ENCODE results near the gene STARD3.

STARD3 gene

DNA sequence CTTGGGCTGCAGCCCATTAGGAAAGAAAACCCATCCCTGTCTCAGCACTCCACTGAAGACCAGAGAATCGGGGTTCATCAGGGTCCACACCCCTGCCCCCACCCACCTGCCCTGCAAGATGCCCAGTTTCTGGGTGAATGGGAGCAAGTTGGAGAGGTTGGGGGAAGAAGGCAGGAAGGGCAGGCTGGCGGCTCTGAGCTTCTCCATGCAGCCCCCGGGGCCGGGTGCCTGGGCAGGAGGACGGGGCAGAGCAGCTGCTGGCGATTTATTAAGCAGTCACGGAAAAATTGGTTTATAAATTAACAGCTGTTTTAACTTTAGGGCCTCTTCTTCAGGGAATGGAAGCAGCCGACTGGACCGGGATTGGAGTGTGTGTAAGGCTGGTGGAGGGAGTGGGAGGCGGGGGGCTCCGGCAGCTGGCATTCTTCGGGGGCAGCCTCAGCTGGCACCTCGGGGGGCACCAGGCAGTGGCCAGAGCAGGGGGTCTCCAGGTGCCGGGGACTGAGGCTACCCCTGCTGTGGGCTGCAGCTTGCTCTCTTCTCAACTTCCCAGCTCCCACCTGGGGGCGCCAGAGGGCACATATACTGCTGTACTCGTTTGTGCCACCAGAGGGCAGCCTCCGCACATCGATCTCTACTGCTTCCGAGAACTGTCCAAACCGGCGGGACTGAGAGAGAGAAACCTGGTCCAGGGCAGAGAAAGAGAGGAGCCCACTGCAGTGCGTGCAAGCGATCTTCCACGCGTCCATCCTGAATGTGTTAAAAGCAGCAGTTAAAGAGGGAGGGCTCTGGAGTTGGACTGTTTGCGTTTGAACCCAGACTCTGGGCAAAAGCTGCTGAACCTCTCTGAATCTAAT, 15.2 kb upstream of the STARD3 start:
- peak; percentile 86 for DNase-seq

GRCh38 chr17:39622380-39623006, 14.5 kb upstream of the STARD3 start:
- peak; percentile 38 for DNase-seq

GRCh38 chr17:39623356-39623950, 13.5 kb upstream of the STARD3 start:
- DNase-seq, result peak; percentile 87

- DNase-seq, result no peak
Measured at GRCh38 chr17:39624313-39624712, 12.6 kb upstream of the STARD3 start.

GRCh38 chr17:39625198-39625785, 11.7 kb upstream of the STARD3 start:
- DNase-seq, result no peak

DNA sequence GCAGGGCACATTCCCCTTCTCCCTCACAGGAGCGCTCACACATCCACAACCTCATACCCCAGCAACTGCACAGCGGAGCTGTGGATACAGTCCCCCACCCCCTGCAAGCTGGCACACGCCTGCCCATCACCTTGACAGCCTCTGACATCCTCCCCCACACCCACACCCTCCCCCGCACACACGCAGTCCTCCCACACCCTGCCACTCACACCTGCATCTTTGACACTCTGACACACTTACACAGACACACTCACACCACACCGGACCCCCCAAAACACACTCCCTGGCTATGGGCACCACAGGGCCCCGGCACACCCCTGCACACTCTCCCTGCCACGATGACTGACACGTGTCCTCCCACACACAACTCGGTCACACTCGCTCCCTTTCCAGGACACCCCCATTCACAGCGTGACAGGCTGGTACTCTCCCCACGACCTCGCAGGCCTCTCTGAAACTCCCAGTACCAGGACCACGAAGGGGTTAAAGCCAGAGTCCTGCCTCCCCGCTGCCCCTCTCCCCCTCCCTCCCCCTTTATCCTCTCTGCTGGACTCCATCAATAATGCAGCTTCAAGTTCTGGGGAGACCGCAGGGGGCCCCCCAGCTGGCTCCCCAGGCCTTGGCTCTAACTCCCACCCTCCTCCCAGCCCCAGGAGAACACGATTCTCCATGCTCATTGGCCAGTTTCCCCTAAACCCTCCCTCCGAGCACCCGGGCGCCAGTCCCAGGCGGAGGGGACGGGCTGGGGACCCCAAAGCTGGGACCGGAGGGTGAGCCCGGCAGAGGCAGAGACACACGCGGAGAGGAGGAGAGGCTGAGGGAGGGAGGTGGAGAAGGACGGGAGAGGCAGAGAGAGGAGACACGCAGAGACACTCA, 10.5 kb upstream of the STARD3 start, which contains the start of gene PPP1R1B:
Gene PPP1R1B, plus strand, starts transcription at position 782 of the 876 bp plus-strand sequence. CDS start 441 bp downstream, outside the sequence.
- DNase-seq, result no peak

DNA sequence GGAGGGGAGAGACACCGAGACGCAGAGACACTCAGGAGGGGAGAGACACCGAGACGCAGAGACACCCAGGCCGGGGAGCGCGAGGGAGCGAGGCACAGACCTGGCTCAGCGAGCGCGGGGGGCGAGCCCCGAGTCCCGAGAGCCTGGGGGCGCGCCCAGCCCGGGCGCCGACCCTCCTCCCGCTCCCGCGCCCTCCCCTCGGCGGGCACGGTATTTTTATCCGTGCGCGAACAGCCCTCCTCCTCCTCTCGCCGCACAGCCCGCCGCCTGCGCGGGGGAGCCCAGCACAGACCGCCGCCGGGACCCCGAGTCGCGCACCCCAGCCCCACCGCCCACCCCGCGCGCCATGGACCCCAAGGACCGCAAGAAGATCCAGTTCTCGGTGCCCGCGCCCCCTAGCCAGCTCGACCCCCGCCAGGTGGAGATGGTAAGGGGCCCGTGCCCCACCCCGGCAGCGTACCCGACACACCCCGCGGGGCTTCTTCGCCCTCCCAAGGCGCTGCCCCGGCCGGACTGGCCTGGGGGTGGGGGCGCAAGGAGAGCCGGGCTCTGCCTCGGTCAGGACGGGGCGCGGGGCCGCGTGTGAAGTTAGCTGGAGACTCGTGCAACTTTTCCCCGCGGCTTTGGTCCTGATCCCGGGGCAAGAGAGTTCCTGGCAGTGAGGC, 9.8 kb upstream of the STARD3 start:
- no peak for DNase-seq

GRCh38 chr17:39627712-39628516, 9.0 kb upstream of the STARD3 start:
- no peak for DNase-seq

DNA sequence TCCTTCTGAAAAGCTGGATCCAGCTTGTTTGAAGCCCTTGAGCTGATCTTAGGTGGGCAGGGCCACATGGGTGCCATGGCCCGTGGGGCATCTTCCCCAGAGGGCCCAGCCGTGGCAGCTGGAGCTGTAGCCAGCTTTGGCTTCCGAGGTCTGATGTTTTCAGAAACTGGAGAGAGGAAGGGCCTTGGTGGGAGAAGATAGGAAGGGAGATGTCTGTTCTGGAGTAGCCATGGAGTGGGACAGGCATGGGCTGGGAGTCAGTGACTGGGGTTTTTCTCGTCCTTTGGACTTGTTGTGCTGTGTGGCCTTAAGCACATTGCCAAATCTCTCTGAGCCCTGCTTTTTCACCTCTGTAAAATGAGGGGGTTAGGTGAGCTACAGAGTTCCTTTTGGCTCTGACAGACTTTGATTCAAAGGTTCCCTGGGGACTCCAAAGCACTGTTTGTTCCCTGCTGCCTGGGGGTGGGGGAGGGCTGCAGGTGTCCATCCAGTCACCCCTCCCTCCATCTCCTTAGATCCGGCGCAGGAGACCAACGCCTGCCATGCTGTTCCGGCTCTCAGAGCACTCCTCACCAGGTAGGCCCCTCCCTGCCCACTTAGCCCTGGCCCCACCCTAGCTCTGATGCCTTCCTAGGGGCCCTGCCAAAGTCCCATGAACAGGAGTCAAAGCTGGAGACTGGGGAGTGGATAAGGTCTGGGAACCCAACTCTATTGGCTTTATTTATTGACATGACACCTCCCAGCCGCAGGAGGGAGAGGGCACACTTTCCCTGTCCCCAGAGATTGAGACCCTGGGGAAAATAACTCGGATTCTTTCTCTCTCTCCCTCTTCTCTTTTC, 8.1 kb upstream of the STARD3 start:
- no peak for DNase-seq

DNA sequence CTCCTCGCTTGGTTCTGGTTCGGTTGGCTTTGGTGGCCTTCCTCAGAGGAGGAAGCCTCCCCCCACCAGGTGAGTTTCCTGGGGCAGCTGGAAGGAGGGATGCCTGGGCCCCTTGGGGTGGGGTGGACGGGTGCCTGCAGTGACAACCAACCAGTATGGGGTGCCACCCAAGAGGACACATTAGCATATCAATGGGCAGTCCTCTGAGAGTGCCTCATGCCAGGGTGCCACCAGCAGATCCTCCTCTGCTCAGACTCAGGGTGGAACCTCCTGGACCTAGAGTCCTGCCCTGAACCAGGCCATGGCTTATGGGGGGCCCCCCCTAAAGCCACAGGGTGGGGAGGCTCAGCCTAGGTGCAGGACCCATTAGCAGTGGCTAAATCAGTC, 7.5 kb upstream of the STARD3 start:
- no peak for DNase-seq

DNA sequence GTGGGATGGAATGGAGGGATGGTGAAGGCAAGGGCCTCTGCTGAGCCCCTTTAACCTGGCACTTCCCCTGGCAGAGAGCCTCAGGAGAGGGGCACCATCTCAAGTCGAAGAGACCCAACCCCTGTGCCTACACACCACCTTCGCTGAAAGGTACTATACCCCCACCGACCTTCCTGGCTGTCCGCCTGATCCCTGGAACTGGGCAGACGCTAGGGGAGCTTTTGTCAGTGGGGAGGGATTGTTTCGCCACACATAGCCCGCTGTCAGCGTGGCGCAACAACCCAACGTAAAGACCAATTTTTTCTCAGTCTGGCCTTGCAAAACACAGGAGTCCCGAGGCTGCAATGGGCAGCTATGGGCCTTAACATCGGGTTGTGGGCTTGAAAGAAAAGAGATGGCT, 7.0 kb upstream of the STARD3 start:
- no peak for DNase-seq

GRCh38 chr17:39631403-39631802, 5.5 kb upstream of the STARD3 start:
- no peak for DNase-seq

- DNase-seq, result no peak
Measured at GRCh38 chr17:39632153-39632941, 4.6 kb upstream of the STARD3 start.

GRCh38 chr17:39633570-39634183, 3.3 kb upstream of the STARD3 start:
- no peak for DNase-seq

DNA sequence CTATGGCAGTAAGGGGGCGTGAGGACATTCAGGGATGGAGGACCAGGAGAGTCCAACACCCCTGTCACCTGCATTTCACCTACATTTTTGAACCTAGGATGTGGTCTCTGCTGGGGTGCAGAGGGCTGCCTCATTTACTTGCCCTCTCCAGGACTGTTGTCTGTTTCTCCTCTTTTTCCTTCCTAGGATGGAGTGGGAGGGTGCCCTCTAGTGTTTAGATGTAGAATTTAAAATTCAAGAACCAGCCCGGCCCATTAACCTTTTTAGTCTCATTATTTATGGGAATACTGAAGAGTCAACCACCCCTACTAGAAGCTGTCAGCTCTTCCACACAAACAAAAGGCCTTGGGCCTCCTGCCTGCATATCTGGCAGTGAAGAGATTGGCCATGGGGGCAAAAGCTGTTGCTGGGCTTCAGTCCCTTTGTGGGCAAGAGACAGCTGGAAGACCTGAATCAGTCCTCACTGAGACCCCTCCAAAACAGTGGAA, 2.5 kb upstream of the STARD3 start:
- peak; percentile 27 for DNase-seq

DNA sequence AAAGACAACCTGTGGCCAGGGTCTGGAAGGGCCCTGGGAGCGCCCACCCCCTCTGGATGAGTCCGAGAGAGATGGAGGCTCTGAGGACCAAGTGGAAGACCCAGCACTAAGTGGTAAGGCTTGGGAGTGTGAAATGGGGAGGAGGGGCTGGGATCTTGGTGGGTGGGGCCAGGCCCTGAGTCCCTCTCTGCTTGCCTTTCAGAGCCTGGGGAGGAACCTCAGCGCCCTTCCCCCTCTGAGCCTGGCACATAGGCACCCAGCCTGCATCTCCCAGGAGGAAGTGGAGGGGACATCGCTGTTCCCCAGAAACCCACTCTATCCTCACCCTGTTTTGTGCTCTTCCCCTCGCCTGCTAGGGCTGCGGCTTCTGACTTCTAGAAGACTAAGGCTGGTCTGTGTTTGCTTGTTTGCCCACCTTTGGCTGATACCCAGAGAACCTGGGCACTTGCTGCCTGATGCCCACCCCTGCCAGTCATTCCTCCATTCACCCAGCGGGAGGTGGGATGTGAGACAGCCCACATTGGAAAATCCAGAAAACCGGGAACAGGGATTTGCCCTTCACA, 1.2 kb upstream of the STARD3 start:
- no peak for DNase-seq

- DNase-seq, result no peak
Measured at GRCh38 chr17:39636587-39636926, 387 bp upstream of the STARD3 start.

GRCh38 chr17:39638317-39638716, 1.4 kb downstream of the STARD3 start:
- no peak for DNase-seq

Data from CD4-positive, alpha-beta T cell treated with Interleukin-6 for 4 hours (primary cell).